HCT116 (cell line): Measurements from ENCODE around the gene COPZ1. TPM values are rescaled to one million over a fixed set of nuclear protein-coding genes. Genes with fewer than 3 reads are reported as not detected.
"Not testable (repeated sequence)": the region's sequence is repeated elsewhere in the genome, so short reads cannot be mapped to it uniquely, and the experiment has no call there.

Source experiments
- ATAC-seq: fragments of 200-7000 bp; cut with Tn5 transposase; 2 replicates; pipeline ENCODE4 v1.9.1; 2020; ENCODE audit warnings: mild to moderate bottlenecking, moderate library complexity
- BruUV-seq: library from RNA; stranded (reverse); fragments of 400-500 nt; replicated peaks from 2 replicates; lab custom pipeline; 2021; lab: Mats Ljungman, UMichigan
- CTCF ChIA-PET: fragments of 300-600 bp; sonication (Branson Sonifier 250); formaldehyde crosslinking; loops from one replicate; lab custom pipeline; 2021; ENCODE audit warnings: antibody characterized with exemption; lab: Charles Lee
- POLR2A ChIA-PET: fragments of 300-600, 350-600 bp; sonication (Branson Sonifier 250); formaldehyde crosslinking; loops from one replicate; lab custom pipeline; 2021; ENCODE audit warnings: antibody characterized with exemption; lab: Charles Lee
- RAD21 ChIA-PET, 2 experiments: fragments of 300-600 bp; sonication (Branson Sonifier 250); formaldehyde crosslinking; loops; one replicate each; lab custom pipeline; 2023; ENCODE audit warnings: low total read pairs in 2 of 2; ENCODE audit not compliant: uncharacterized antibody in 2 of 2, unreplicated experiment in 2 of 2, low non-redundant PET in 1 of 2; lab: Charles Lee
- DNase-seq: peaks from one replicate; pipeline ENCODE4 v3.0.0-alpha.2; 2010; ENCODE audit warnings: low read depth, low spot score
- H2AFZ ChIP-seq: fragments of 200-600 bp; shearing (Covaris generic), sonication (generic); 2 replicates; pipeline ENCODE4 v1.6.1; 2017; ENCODE audit warnings: low read depth, mixed run types, mixed read lengths, antibody characterized with exemption, low read length; ENCODE audit not compliant: poor library complexity, severe bottlenecking
- H3K27ac ChIP-seq: 2 replicates; pipeline ENCODE4 v1.5.1; 2012; ENCODE audit warnings: low read depth, low read length
- H3K27me3 ChIP-seq: fragments of 200-600 bp; sonication (generic); 2 replicates; pipeline ENCODE4 v1.6.1; 2016; ENCODE audit warnings: mixed run types, low read length, mixed read lengths; ENCODE audit not compliant: insufficient read depth
- H3K36me3 ChIP-seq, 2 experiments: fragments of 200-500 bp in 1 of 2; fragments of 200-600 bp in 1 of 2; sonication (Bioruptor generic) in 1 of 2; sonication (generic) in 1 of 2; 2 replicates each; pipeline versions ENCODE4 v1.5.1 to v1.6.1; 2014 to 2016; ENCODE audit warnings: low read length in 2 of 2, inconsistent platforms in 1 of 2, mixed read lengths in 1 of 2, mixed run types in 1 of 2; ENCODE audit not compliant: insufficient read depth in 2 of 2, control insufficient read depth in 1 of 2
- H3K4me1 ChIP-seq, 2 experiments: fragments of 200-600 bp in 1 of 2; sonication (generic) in 1 of 2; 2 replicates each; pipeline versions ENCODE4 v1.5.1 to v1.6.1; 2012 to 2017; ENCODE audit warnings: low read length in 2 of 2, inconsistent platforms in 1 of 2, mild to moderate bottlenecking in 1 of 2, mixed read lengths in 1 of 2, mixed run types in 1 of 2, moderate library complexity in 1 of 2; ENCODE audit not compliant: insufficient read depth in 2 of 2, control insufficient read depth in 1 of 2
- H3K4me2 ChIP-seq: fragments of 200-600 bp; sonication (generic); 2 replicates; pipeline ENCODE4 v1.6.1; 2017; ENCODE audit warnings: mixed run types, low read length, mixed read lengths
- H3K4me3 ChIP-seq, 2 experiments: fragments of 200-600 bp in 1 of 2; sonication (generic) in 1 of 2; replicated peaks in 1 of 2; 2 replicates each; pipeline ENCODE4 v1.5.1; 2011 to 2016; ENCODE audit warnings: low read length in 2 of 2, control low read depth in 1 of 2, low read depth in 1 of 2, mild to moderate bottlenecking in 1 of 2, mixed read lengths in 1 of 2, mixed run types in 1 of 2
- H3K79me2 ChIP-seq: fragments of 200-600 bp; sonication (generic); 2 replicates; pipeline ENCODE4 v1.6.1; 2017; ENCODE audit warnings: mild to moderate bottlenecking, mixed run types, low read length, moderate library complexity, mixed read lengths; ENCODE audit not compliant: insufficient read depth
- H3K9ac ChIP-seq: fragments of 200-600 bp; sonication (generic); 2 replicates; pipeline ENCODE4 v1.6.1; 2016; ENCODE audit warnings: low read length, mixed read lengths
- H3K9me2 ChIP-seq: fragments of 200-600 bp; sonication (generic), shearing (Covaris generic); 2 replicates; pipeline ENCODE4 v1.6.1; 2017; ENCODE audit warnings: mixed run types, mild to moderate bottlenecking, moderate library complexity; ENCODE audit not compliant: insufficient read depth
- H3K9me3 ChIP-seq, 2 experiments: fragments of 200-500 bp in 1 of 2; fragments of 200-600 bp in 1 of 2; sonication (Bioruptor generic) in 1 of 2; sonication (generic) in 1 of 2; 2 replicates each; pipeline ENCODE4 v1.6.1; 2014 to 2017; ENCODE audit warnings: low read length in 2 of 2, mixed read lengths in 2 of 2, inconsistent platforms in 1 of 2, low read depth in 1 of 2, mild to moderate bottlenecking in 1 of 2, mixed run types in 1 of 2, moderate library complexity in 1 of 2; ENCODE audit not compliant: control insufficient read depth in 1 of 2, insufficient read depth in 1 of 2
- H4K20me1 ChIP-seq: fragments of 200-600 bp; sonication (generic), shearing (Covaris generic); 2 replicates; pipeline ENCODE4 v1.6.1; 2017; ENCODE audit warnings: mixed run types, mild to moderate bottlenecking, moderate library complexity; ENCODE audit not compliant: insufficient read depth
- POLR2AphosphoS5 ChIP-seq: IDR thresholded peaks from 2 replicates; pipeline ENCODE4 v1.6.1; 2011; ENCODE audit warnings: mild to moderate bottlenecking, low read depth, low read length, moderate library complexity
- intact Hi-C: fragments of 100-400 bp; cut with micrococcal nuclease; formaldehyde crosslinking; loops from 2 replicates; pipeline ENCODE4 v1.10.0; 2022
- total RNA-seq: library from RNA; stranded (reverse); gene quantifications from one replicate; pipeline ENCODE4 v1.2.1, GENCODE V29; 2021; ENCODE audit not compliant: unreplicated experiment
- TF ChIP-seq, protein P1 (sequence below), 3 experiments: fragments of 200-600 bp in 1 of 3; sonication (generic) in 1 of 3; IDR thresholded peaks in 2 of 3; conservative IDR thresholded peaks in 1 of 3; 2 replicates each; pipeline ENCODE4 v1.5.1; 2012 to 2017; ENCODE audit warnings: low read depth in 2 of 3, low read length in 2 of 3, antibody characterized with exemption in 1 of 3, borderline replicate concordance in 1 of 3, control low read depth in 1 of 3, mild to moderate bottlenecking in 1 of 3, mixed read lengths in 1 of 3, mixed run types in 1 of 3, moderate library complexity in 1 of 3; ENCODE audit not compliant: insufficient read depth in 1 of 3

COPZ1 gene
- total RNA-seq, 1 experiment from 2014 or later, result 191 TPM

DNA sequence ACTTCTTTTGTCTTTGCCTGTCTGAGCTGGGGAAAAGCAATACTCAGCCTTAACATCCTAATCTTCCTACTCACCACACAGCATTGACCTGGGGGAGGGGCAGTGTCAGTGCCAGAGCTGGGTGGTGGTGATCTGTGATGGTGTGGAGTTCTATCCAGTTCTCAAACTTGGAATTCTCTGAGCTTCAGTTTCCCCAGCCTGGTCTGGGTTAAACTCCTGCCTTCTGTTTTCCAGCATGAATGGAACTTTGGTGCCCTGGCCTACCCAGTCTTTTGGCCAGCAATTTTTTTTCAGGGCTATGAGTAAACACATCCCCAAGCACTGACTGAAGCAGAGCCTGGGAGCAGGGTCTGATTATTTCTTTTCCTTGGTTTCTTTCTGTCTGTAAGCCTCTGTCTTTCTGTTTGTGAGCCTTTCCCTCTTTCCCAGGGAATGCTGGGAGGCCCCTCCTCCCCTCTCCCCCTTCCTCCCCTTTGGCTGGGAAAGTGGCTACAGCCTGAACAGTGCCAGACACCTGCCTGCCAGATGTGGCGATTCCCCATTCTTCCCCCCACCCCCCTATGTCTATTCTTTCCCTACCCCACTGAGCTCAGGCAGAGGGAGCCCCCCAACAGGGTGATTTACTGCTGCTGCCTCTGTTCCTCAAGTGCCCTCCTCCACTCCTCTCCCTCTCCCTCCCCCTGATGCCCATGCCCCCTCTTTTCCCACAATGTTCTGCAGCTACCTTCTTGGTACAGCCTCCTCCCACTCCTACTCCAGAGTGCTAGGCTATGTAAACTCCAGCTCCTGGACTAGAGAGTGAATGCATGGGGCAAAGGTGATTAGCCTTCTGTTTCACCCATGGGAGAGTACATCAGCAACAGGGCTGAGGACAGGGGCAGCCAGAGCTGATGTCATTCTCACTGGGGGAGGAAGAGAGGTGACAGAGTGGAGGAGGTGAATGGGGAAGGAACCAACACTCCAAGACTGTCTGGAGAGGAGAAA, 28.3 kb downstream of the COPZ1 start:
- Histone ChIP-seq H3K9me2 (no peaks in the 10 kb centered on the region), H3K4me1 (peaks cover 8 to 12% of the 10 kb centered on the region in 2 experiments), H2AFZ (no peak overlapping the region), H3K36me3 (peaks cover 24 to 25% of the 10 kb centered on the region in 2 experiments), H3K4me3 (no peak overlapping the region), H3K9ac (no peak overlapping the region), H3K27me3 (no peaks in the 10 kb centered on the region), H3K27ac (no peak overlapping the region), H4K20me1 (no peaks in the 10 kb centered on the region), H3K9me3 (no peaks in the 10 kb centered on the region), H3K4me2 (no peak overlapping the region), H3K79me2 (no peaks in the 10 kb centered on the region)
- TF ChIP-seq, protein P1, sequence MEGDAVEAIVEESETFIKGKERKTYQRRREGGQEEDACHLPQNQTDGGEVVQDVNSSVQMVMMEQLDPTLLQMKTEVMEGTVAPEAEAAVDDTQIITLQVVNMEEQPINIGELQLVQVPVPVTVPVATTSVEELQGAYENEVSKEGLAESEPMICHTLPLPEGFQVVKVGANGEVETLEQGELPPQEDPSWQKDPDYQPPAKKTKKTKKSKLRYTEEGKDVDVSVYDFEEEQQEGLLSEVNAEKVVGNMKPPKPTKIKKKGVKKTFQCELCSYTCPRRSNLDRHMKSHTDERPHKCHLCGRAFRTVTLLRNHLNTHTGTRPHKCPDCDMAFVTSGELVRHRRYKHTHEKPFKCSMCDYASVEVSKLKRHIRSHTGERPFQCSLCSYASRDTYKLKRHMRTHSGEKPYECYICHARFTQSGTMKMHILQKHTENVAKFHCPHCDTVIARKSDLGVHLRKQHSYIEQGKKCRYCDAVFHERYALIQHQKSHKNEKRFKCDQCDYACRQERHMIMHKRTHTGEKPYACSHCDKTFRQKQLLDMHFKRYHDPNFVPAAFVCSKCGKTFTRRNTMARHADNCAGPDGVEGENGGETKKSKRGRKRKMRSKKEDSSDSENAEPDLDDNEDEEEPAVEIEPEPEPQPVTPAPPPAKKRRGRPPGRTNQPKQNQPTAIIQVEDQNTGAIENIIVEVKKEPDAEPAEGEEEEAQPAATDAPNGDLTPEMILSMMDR (IDR thresholded peaks at IDR 0.05 in 2 of 3, conservative IDR thresholded peaks at IDR 0.05 in 1 of 3; ENCODE audit: borderline replicate concordance in 1 of 3, insufficient read depth in 1 of 3, low read depth in 2 of 3, low read length in 2 of 3), result no peak
- peak; percentile 36; the same call in 1 of the 2 replicates for TF ChIP-seq POLR2AphosphoS5
- ChIA-PET POLR2A (interaction anchor here (0.9 to 1.3 kb wide), 2 partner anchors 10 to 27 kb away, joined by 3 read pairs; no protein-coding TSS in a partner anchor), RAD21 (no interaction called here), CTCF (interaction anchor here (1.1 to 3.0 kb wide), 2 partner anchors 17 to 28 kb away, joined by 7 to 8 read pairs; partner anchors contain the start of gene COPZ1)
- DNase-seq (no peak), ATAC-seq (no peak)
- BruUV-seq, result no TSS peak
- intact Hi-C loops, result no loop called here

- H2AFZ ChIP-seq, H3K9me2 ChIP-seq, BruUV-seq, ATAC-seq, H3K4me3 ChIP-seq, RAD21 ChIA-PET, H3K9ac ChIP-seq, H3K9me3 ChIP-seq, H3K27me3 ChIP-seq, DNase-seq, intact Hi-C loops, H4K20me1 ChIP-seq, H3K27ac ChIP-seq, H3K79me2 ChIP-seq, H3K4me2 ChIP-seq, POLR2A ChIA-PET: not testable (repeated sequence)
- CTCF ChIA-PET, result interaction anchor here (0.8 kb wide), 1 partner anchor 68 kb away, joined by 3 read pairs; no protein-coding TSS in a partner anchor
- Histone ChIP-seq H3K4me1 (peaks cover 13 to 20% of the 10 kb centered on the region in 2 experiments), H3K36me3 (peaks cover 18 to 19% of the 10 kb centered on the region in 2 experiments)
These were observed 29.3 kb downstream of the COPZ1 start for GRCh38 chr12:54354271-54354670.
